IMR-90 (cell line): ENCODE results near the gene EZR. TPM values are rescaled to one million over a fixed set of nuclear protein-coding genes. Genes with fewer than 3 reads are reported as not detected.

ENCODE experiments used
- ATAC-seq: fragments of 200-7000 bp; cut with Tn5 transposase; 2 replicates; pipeline ENCODE4 v1.9.1; 2020; ENCODE audit warnings: low read depth, mild to moderate bottlenecking, moderate library complexity
- BruUV-seq: library from RNA; stranded (reverse); fragments of 400-500 nt; replicated peaks from 2 replicates; lab custom pipeline; 2021; lab: Mats Ljungman, UMichigan
- CTCF ChIA-PET: fragments of 300-600 bp; formaldehyde crosslinking; extraction: SDS; loops from one replicate; lab custom pipeline; 2021; ENCODE audit warnings: antibody characterized with exemption; lab: Yijun Ruan, JAX
- POLR2A ChIA-PET: fragments of 300-600 bp; sonication (Branson Sonifier 250); formaldehyde crosslinking; loops from one replicate; lab custom pipeline; 2022; ENCODE audit warnings: antibody characterized with exemption; ENCODE audit not compliant: unreplicated experiment; lab: Charles Lee
- DNase-seq: peaks from one replicate; pipeline ENCODE4 v3.0.0; 2013
- H2AFZ ChIP-seq: replicated peaks from 2 replicates; pipeline ENCODE3; 2013; ENCODE audit warnings: low read length, mild to moderate bottlenecking; ENCODE audit not compliant: poor library complexity
- H2AK5ac ChIP-seq: 2 replicates; pipeline ENCODE4 v1.6.1; 2013; ENCODE audit warnings: low read depth, low read length, inconsistent platforms
- H2AK9ac ChIP-seq: replicated peaks from 2 replicates; pipeline ENCODE3; 2013; ENCODE audit warnings: mild to moderate bottlenecking, low read depth, low read length, moderate library complexity; ENCODE audit not compliant: poor library complexity
- H2BK120ac ChIP-seq: 2 replicates; pipeline ENCODE4 v1.6.1; 2013; ENCODE audit warnings: low read depth, low read length, inconsistent platforms
- H2BK15ac ChIP-seq: 3 replicates; pipeline ENCODE4 v1.6.1; 2013; ENCODE audit warnings: low read depth, low read length, inconsistent platforms
- H2BK20ac ChIP-seq: 2 replicates; pipeline ENCODE4 v1.6.1; 2013; ENCODE audit warnings: low read depth, mild to moderate bottlenecking, inconsistent platforms, low read length, moderate library complexity
- H2BK5ac ChIP-seq: 2 replicates; pipeline ENCODE4 v1.6.1; 2013; ENCODE audit warnings: mild to moderate bottlenecking, low read depth, low read length, inconsistent platforms; ENCODE audit not compliant: poor library complexity, severe bottlenecking
- H3K14ac ChIP-seq: replicated peaks from 2 replicates; pipeline ENCODE4 v1.6.1; 2013; ENCODE audit warnings: low read depth, low read length, inconsistent platforms
- H3K18ac ChIP-seq: 2 replicates; pipeline ENCODE4 v1.6.1; 2013; ENCODE audit warnings: low read depth, low read length, control low read depth
- H3K23ac ChIP-seq: 2 replicates; pipeline ENCODE4 v1.6.1; 2013; ENCODE audit warnings: low read depth, low read length, inconsistent platforms
- H3K27ac ChIP-seq: 2 replicates; pipeline ENCODE4 v1.5.1; 2013; ENCODE audit warnings: mild to moderate bottlenecking, control low read depth, low read length; ENCODE audit not compliant: insufficient read depth
- H3K27me3 ChIP-seq: 2 replicates; pipeline ENCODE4 v1.6.1; 2013; ENCODE audit warnings: low read length; ENCODE audit not compliant: control insufficient read depth, insufficient read depth
- H3K36me3 ChIP-seq: 2 replicates; pipeline ENCODE4 v1.6.1; 2013; ENCODE audit warnings: low read length, mixed read lengths; ENCODE audit not compliant: control insufficient read depth, insufficient read depth
- H3K4ac ChIP-seq: 2 replicates; pipeline ENCODE4 v1.6.1; 2013; ENCODE audit warnings: low read depth, low read length, inconsistent platforms
- H3K4me1 ChIP-seq: 2 replicates; pipeline ENCODE4 v1.6.1; 2013; ENCODE audit warnings: low read length, mixed read lengths; ENCODE audit not compliant: control insufficient read depth, insufficient read depth
- H3K4me2 ChIP-seq: 2 replicates; pipeline ENCODE4 v1.6.1; 2013; ENCODE audit warnings: low read depth, mild to moderate bottlenecking, control low read depth, low read length, moderate library complexity
- H3K4me3 ChIP-seq: 2 replicates; pipeline ENCODE4 v1.5.1; 2013; ENCODE audit warnings: low read depth, mild to moderate bottlenecking, control low read depth, low read length, moderate library complexity; ENCODE audit not compliant: insufficient read depth
- H3K56ac ChIP-seq: 2 replicates; pipeline ENCODE4 v1.6.1; 2013; ENCODE audit warnings: low read length, inconsistent platforms; ENCODE audit not compliant: insufficient read depth; ENCODE audit errors: extremely low read depth
- H3K79me1 ChIP-seq, 2 experiments: 2 replicates each; pipeline ENCODE4 v1.6.1; 2013; ENCODE audit warnings: low read length in 2 of 2, inconsistent platforms in 1 of 2, low read depth in 1 of 2
- H3K9ac ChIP-seq: 2 replicates; pipeline ENCODE4 v1.6.1; 2013; ENCODE audit warnings: low read depth, low read length, control low read depth
- H3K9me1 ChIP-seq: 2 replicates; pipeline ENCODE4 v1.6.1; 2013; ENCODE audit warnings: low read length, inconsistent platforms; ENCODE audit not compliant: insufficient read depth
- H3K9me3 ChIP-seq: 2 replicates; pipeline ENCODE4 v1.6.1; 2013; ENCODE audit warnings: low read length; ENCODE audit not compliant: control insufficient read depth, insufficient read depth
- H4K20me1 ChIP-seq: 2 replicates; pipeline ENCODE4 v1.6.1; 2013; ENCODE audit warnings: low read length, inconsistent platforms; ENCODE audit not compliant: insufficient read depth
- H4K5ac ChIP-seq: 2 replicates; pipeline ENCODE4 v1.6.1; 2013; ENCODE audit warnings: mild to moderate bottlenecking, low read depth, low read length, control low read depth
- H4K8ac ChIP-seq, 2 experiments: 2 replicates each; pipeline ENCODE4 v1.6.1; 2013; ENCODE audit warnings: low read depth in 2 of 2, low read length in 2 of 2, control low read depth in 1 of 2, inconsistent platforms in 1 of 2
- H4K91ac ChIP-seq: 2 replicates; pipeline ENCODE4 v1.6.1; 2013; ENCODE audit warnings: low read depth, low read length, inconsistent platforms; ENCODE audit not compliant: insufficient read depth
- MAZ ChIP-seq: IDR thresholded peaks from 2 replicates; pipeline ENCODE4 v1.6.1; 2012; ENCODE audit warnings: low read depth, mild to moderate bottlenecking, low read length, improper control_type of control experiment, moderate library complexity, borderline replicate concordance
- RFX5 ChIP-seq: IDR thresholded peaks from 2 replicates; pipeline ENCODE4 v1.8.0; 2012; ENCODE audit warnings: low read depth, mild to moderate bottlenecking, low read length, moderate library complexity
- WGBS, 2 experiments: methylation state at CpG; one replicate each; pipeline versions ENCODE4 v1.1.5 to v1.1.7; 2013; ENCODE audit warnings: missing lambda C conversion rate in 2 of 2; ENCODE audit not compliant: insufficient read length in 1 of 2; ENCODE audit errors: extremely low coverage in 2 of 2; 5-methylcytosine and 5-hydroxymethylcytosine counted together
- dilution Hi-C: fragments of 300-500 bp; cut with HindIII; formaldehyde crosslinking; loops from one replicate; pipeline ENCODE4 v1.14.3; 2018; ENCODE audit warnings: low sequenced_read_pairs; ENCODE audit not compliant: unreplicated experiment
- in situ Hi-C: fragments of 300-500 bp; cut with MboI; formaldehyde crosslinking; loops from 3 replicates; pipeline ENCODE4 v1.14.3; 2019; ENCODE audit warnings: low sequenced_read_pairs, inconsistent platforms, mixed read lengths
- intact Hi-C: fragments of 100-400 bp; cut with micrococcal nuclease; formaldehyde crosslinking; loops from 2 replicates; pipeline ENCODE4 v1.10.0; 2022
- polyA plus RNA-seq, 3 experiments: library from polyadenylated mRNA; depleted of rRNA; stranded (reverse); fragments of >200 nt; gene quantifications; 2 replicates each; pipeline ENCODE4 v1.2.3, GENCODE V29; 2012; ENCODE audit warnings: low replicate concordance in 1 of 3
- total RNA-seq: library from RNA; depleted of rRNA; stranded (reverse); fragments of >200 nt; gene quantifications from 2 replicates; pipeline ENCODE4 v1.2.3, GENCODE V29; 2012
- TF ChIP-seq, protein P1 (sequence below): conservative IDR thresholded peaks from 2 replicates; pipeline ENCODE4 v1.5.1; 2012; ENCODE audit warnings: mild to moderate bottlenecking, low read depth, low read length, improper control_type of control experiment
- TF ChIP-seq, protein P2 (sequence below): fragments of 150-350 bp; IDR thresholded peaks from 2 replicates; pipeline ENCODE4 v1.6.1; 2017; ENCODE audit warnings: mild to moderate bottlenecking, antibody characterized with exemption, low read length, low read depth

EZR gene
- total and polyA plus RNA-seq, 2 of the 4 experiments (the other 2 are of a cell fraction): 83.8 to 145 TPM

- Histone ChIP-seq H3K9ac (no peak overlapping the region), H3K79me1 (peaks cover 12 to 65% of the 10 kb centered on the region in 2 experiments), H4K5ac (no peak overlapping the region), H2BK5ac (no peak overlapping the region), H3K56ac (no peak overlapping the region), H3K9me1 (peaks cover 4% of the 10 kb centered on the region), H3K9me3 (no peaks in the 10 kb centered on the region), H2AFZ (no peak overlapping the region), H3K18ac (no peak overlapping the region), H3K14ac (no peak overlapping the region), H3K36me3 (peaks cover 39% of the 10 kb centered on the region), H2BK15ac (no peak overlapping the region), H3K4me3 (no peak overlapping the region), H4K20me1 (peaks cover 12% of the 10 kb centered on the region; the same call in 1 of the 2 replicates), H4K91ac (no peak overlapping the region), H3K4me2 (no peak overlapping the region), H2BK20ac (no peak overlapping the region), H3K27ac (no peak overlapping the region), H2AK5ac (no peak overlapping the region), H3K27me3 (no peaks in the 10 kb centered on the region), H2BK120ac (no peak overlapping the region), H2AK9ac (no peak overlapping the region), H3K23ac (no peak overlapping the region), H4K8ac (no peak overlapping the region), H3K4ac (no peak overlapping the region), H3K4me1 (peaks cover 2% of the 10 kb centered on the region; the same call in 1 of the 2 replicates)
- ATAC-seq (no peak), DNase-seq (no peak)
- intact Hi-C loops: no loop called here
- 100% methylated on average over 4 of the region's 6 CpGs; no CpG with 5 or more reads in 1 of the 2 experiments for WGBS, 2 experiments
- ChIA-PET CTCF (no interaction called here), POLR2A (no interaction called here)
- TF ChIP-seq, protein P1, sequence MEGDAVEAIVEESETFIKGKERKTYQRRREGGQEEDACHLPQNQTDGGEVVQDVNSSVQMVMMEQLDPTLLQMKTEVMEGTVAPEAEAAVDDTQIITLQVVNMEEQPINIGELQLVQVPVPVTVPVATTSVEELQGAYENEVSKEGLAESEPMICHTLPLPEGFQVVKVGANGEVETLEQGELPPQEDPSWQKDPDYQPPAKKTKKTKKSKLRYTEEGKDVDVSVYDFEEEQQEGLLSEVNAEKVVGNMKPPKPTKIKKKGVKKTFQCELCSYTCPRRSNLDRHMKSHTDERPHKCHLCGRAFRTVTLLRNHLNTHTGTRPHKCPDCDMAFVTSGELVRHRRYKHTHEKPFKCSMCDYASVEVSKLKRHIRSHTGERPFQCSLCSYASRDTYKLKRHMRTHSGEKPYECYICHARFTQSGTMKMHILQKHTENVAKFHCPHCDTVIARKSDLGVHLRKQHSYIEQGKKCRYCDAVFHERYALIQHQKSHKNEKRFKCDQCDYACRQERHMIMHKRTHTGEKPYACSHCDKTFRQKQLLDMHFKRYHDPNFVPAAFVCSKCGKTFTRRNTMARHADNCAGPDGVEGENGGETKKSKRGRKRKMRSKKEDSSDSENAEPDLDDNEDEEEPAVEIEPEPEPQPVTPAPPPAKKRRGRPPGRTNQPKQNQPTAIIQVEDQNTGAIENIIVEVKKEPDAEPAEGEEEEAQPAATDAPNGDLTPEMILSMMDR: no peak
- TF ChIP-seq, protein P2, sequence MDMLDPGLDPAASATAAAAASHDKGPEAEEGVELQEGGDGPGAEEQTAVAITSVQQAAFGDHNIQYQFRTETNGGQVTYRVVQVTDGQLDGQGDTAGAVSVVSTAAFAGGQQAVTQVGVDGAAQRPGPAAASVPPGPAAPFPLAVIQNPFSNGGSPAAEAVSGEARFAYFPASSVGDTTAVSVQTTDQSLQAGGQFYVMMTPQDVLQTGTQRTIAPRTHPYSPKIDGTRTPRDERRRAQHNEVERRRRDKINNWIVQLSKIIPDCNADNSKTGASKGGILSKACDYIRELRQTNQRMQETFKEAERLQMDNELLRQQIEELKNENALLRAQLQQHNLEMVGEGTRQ: no peak
- no peak for TF ChIP-seq RFX5
- no peak for TF ChIP-seq MAZ
- BruUV-seq: no TSS peak
- in situ Hi-C loops: no loop called here
- dilution Hi-C loops: no loop called here
Measured at GRCh38 chr6:158787395-158787794, 31.8 kb downstream of the EZR start.
